ENCODE measurements around the gene RASD2. TPM values are rescaled to one million over a fixed set of nuclear protein-coding genes. Genes with fewer than 3 reads are reported as not detected.
A peak's percentile ranks its signal among the peaks of the same experiment; 100 is the strongest.

The RASD2 gene
- total RNA-seq, 1 experiment from 2014 or later, result 3.1 TPM

- CTCF ChIA-PET, result interaction anchor here (0.8 to 2.0 kb wide), 5 partner anchors 11 to 131 kb away, joined by 3 to 6 read pairs (median 5); partner anchors contain the start of gene RASD2
- H3K36me3 Mint-ChIP-seq, result no peaks in the 10 kb centered on the region
- H3K4me1 Mint-ChIP-seq, result peaks cover 33% of the 10 kb centered on the region
- DNase-seq (ENCODE audit: low spot score) (peak; percentile 86), ATAC-seq (peak; percentile 67)
- POLR2A ChIA-PET, result interaction anchor here (0.8 kb wide), 1 partner anchor 60 kb away, joined by 3 read pairs; no protein-coding TSS in a partner anchor
- peak overlapping the region; percentile 36; the same call in 1 of the 2 replicates for H3K27ac Mint-ChIP-seq
- TF ChIP-seq SP1 (CRISPR knock-in tag; conservative IDR thresholded peaks at IDR 0.05), result peak; percentile 77
- TF ChIP-seq TEAD1 (CRISPR knock-in tag; IDR thresholded peaks at IDR 0.05), result no peak
- H3K9me3 Mint-ChIP-seq, result no peaks in the 10 kb centered on the region
- peak overlapping the region; percentile 4; the same call in 1 of the 2 replicates for H3K4me3 Mint-ChIP-seq
- H3K27me3 Mint-ChIP-seq (ENCODE audit: low read depth), result no peaks in the 10 kb centered on the region
Observed at GRCh38 chr22:35552196-35552842, 11.7 kb downstream of the RASD2 start.

GRCh38 chr22:35552846-35553245 lies 12.2 kb downstream of the RASD2 start:
- CTCF ChIA-PET, result interaction anchor here (0.8 to 2.0 kb wide), 5 partner anchors 11 to 132 kb away, joined by 3 to 6 read pairs (median 5); partner anchors contain the start of gene RASD2

More at GRCh38 chr22:35552846-35553245, 12.2 kb downstream of the RASD2 start:
- ATAC-seq (no peak), DNase-seq (ENCODE audit: low spot score) (no peak)
- Mint-ChIP-seq H3K9me3 (no peaks in the 10 kb centered on the region), H3K27me3 (ENCODE audit: low read depth) (no peaks in the 10 kb centered on the region), H3K27ac (peak overlapping the region; percentile 24; the same call in 1 of the 2 replicates), H3K4me1 (peaks cover 28% of the 10 kb centered on the region), H3K36me3 (no peaks in the 10 kb centered on the region), H3K4me3 (peak overlapping the region; percentile 4; the same call in 1 of the 2 replicates)
- no peak for TF ChIP-seq E2F1 (CRISPR knock-in tag; IDR thresholded peaks at IDR 0.05)
- TF ChIP-seq ERG (CRISPR knock-in tag; IDR thresholded peaks at IDR 0.05), result no peak
- TF ChIP-seq NFE2L1 (CRISPR knock-in tag; IDR thresholded peaks at IDR 0.05), result no peak
- no peak for TF ChIP-seq ZNF138 (CRISPR knock-in tag; conservative IDR thresholded peaks at IDR 0.05)
- no peak for TF ChIP-seq TEAD4 (CRISPR knock-in tag; IDR thresholded peaks at IDR 0.05)
- no peak for TF ChIP-seq NFYB (CRISPR knock-in tag; conservative IDR thresholded peaks at IDR 0.05; ENCODE audit: low read depth)
- TF ChIP-seq GABPB1 (CRISPR knock-in tag; IDR thresholded peaks at IDR 0.05), result no peak
- no peak for TF ChIP-seq TEAD1 (CRISPR knock-in tag; IDR thresholded peaks at IDR 0.05)
- TF ChIP-seq ARID4B (CRISPR knock-in tag; IDR thresholded peaks at IDR 0.05; ENCODE audit: borderline replicate concordance), result no peak
- TF ChIP-seq ZNF423 (CRISPR knock-in tag; IDR thresholded peaks at IDR 0.05), result no peak
- TF ChIP-seq MYBL2 (CRISPR knock-in tag; IDR thresholded peaks at IDR 0.05), result no peak
- no peak for TF ChIP-seq ZNF121 (CRISPR knock-in tag; IDR thresholded peaks at IDR 0.05)
- no peak for TF ChIP-seq PREB (CRISPR knock-in tag; IDR thresholded peaks at IDR 0.05; ENCODE audit: borderline replicate concordance)
- TF ChIP-seq IRF1 (CRISPR knock-in tag; IDR thresholded peaks at IDR 0.05), result no peak
- POLR2A ChIA-PET, result interaction anchor here (0.8 kb wide), 1 partner anchor 60 kb away, joined by 3 read pairs; no protein-coding TSS in a partner anchor
